Measurements from ENCODE around the gene TMOD1. TPM values are rescaled to one million over a fixed set of nuclear protein-coding genes. Genes with fewer than 3 reads are reported as not detected.
A peak's percentile ranks its signal among the peaks of the same experiment; 100 is the strongest.
"Not testable (repeated sequence)": the region's sequence is repeated elsewhere in the genome, so short reads cannot be mapped to it uniquely, and the experiment has no call there.

The TMOD1 gene
- 0.65 and 0.79 TPM in 2 replicates for total RNA-seq

DNA sequence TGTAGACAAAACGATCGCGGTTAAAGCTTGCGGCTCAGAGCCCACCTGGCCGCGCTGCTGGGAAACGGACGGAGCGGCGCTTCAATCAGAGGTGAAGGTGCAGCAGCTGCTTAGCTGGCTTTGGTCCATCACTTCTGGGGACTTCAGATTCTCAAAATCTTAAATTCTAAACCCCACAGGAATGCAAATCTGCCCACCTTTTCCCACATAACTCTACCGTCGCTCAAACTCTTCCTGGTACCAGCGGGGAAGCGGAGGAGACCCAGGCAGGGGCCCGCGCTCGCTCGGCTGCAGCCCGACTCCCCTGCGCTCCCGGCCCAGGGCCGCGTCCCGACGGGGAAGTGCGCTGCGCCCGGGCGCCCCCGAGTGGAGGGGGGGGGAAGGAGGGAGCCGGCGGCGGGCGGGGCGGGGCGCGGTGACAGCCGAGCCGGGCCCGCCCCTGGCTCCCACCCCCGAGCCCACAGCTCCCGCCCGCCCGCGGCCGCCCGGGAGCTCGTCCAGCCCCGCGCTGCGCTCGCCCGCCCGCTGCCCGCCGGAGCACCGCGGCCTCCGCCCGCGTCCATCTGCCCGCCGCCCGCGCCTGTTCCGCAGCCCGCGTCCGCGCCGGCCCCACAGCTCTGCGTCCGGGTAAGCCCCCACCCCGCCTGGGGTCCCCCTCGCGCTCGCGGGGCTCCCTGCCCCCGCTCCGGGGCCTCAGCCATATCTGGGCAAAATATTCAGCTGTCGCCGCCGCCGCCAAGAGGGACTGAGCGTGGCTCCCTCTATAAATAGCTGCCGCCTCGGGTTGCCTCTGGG lies at the start of gene TMOD1:
TMOD1 (plus strand) TSS at position 490 of the 795 bp plus-strand sequence. CDS start 22,523 bp downstream, outside the sequence.
- peak; percentile 72 to 84 for DNase-seq (ENCODE audit: low read depth in 2 of 2)

GRCh38 chr9:97453573-97453972 lies 47.9 kb upstream of the TMOD1 start:
- DNase-seq (ENCODE audit: low read depth in 2 of 2): not testable (repeated sequence)

DNA sequence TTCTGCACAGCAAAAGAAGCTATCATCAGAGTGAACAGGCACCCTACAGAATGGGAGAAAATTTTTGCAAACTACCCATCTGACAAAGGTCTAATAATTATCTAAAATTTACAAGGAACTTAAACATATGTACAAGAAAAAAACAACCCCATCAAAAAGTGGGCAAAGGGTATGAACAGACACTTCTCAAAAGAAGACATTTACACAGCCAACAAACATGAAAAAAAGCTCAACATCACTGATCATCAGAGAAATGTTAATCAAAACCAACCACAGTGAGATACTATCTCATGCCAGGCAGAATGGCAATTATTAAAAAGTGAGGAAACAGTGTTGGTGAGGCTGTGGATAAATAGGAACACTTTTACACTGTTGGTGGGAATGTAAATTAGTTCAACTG lies 44.6 kb upstream of the TMOD1 start:
- DNase-seq (ENCODE audit: low read depth in 2 of 2): not testable (repeated sequence)

GRCh38 chr9:97459326-97459725 lies 42.1 kb upstream of the TMOD1 start:
- DNase-seq (ENCODE audit: low read depth in 2 of 2): no peak

DNA sequence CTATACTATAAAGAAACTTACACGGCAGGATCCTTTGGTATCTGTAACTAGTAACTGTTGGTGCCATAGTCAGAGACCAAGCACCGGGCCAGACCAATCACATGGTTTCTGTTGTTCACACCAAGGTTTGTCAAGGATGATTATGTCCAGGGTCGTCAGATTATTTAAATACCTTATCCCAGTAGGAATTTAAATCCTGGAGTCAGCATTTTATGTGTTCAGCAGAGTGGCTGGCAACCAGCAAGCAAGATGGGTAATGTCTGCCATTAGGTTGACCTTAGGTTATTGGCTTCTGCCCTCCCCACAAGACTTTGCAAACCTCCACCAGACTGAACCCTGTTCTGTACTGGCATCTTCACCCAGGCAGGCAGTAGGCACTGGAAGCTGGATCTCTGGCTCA lies 39.3 kb upstream of the TMOD1 start:
- no peak for DNase-seq (ENCODE audit: low read depth in 2 of 2)

- DNase-seq (ENCODE audit: low read depth in 2 of 2): no peak
These were observed 38.6 kb upstream of the TMOD1 start for GRCh38 chr9:97462914-97463313.

- peak; percentile 76 to 90 for DNase-seq (ENCODE audit: low read depth in 2 of 2)
These were observed 32.6 kb upstream of the TMOD1 start for GRCh38 chr9:97468658-97469448.

GRCh38 chr9:97470076-97470475 lies 31.4 kb upstream of the TMOD1 start:
- DNase-seq (ENCODE audit: low read depth in 2 of 2): peak; percentile 10 to 36

DNA sequence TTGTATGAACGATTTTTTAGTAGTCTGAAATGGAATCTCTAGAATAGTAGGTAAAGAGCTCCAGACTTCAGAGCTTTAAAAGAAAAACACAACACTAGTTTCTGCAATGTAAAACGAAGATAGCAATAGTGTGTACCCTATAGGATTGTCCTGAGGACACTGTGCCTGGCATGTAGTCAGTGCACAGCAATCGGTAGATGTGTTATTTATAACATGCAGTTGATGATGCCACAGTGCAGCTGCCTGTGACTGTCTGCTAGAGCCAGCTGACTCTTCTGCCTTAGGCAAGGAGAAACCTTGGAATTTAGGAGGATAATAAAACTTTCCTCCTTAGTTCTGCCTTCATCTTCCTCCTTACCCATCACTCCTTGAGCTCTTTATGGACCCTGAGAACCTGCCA lies 27.7 kb upstream of the TMOD1 start:
- DNase-seq (ENCODE audit: low read depth in 2 of 2): no peak

GRCh38 chr9:97474372-97474925 lies 27.0 kb upstream of the TMOD1 start:
- DNase-seq (ENCODE audit: low read depth in 2 of 2): peak in 1 of 2 donors; percentile 21

DNA sequence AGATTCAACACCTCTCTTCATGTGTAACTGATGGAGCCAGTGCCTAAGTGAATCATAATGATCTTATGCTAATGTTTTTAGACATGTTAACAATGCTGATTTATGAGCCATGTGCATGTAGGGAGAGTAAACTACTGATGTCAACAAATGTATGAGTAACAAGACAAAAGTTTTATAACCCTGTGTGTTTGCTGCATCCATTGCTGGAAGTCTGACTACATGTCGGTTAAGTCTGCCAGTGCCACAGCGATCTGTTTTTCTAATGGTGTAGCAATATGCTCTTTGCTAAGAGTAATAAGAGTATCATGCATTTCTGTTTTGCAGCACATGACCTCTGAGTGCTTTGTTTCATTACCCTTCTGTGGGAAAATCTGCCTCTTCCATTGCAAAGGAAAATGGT lies 26.4 kb upstream of the TMOD1 start:
- DNase-seq (ENCODE audit: low read depth in 2 of 2): peak in 1 of 2 donors; percentile 11

- no peak for DNase-seq (ENCODE audit: low read depth in 2 of 2)
These were observed 23.0 kb upstream of the TMOD1 start for GRCh38 chr9:97478301-97478981.

GRCh38 chr9:97479496-97480159 lies 21.8 kb upstream of the TMOD1 start:
- DNase-seq (ENCODE audit: low read depth in 2 of 2): no peak

DNA sequence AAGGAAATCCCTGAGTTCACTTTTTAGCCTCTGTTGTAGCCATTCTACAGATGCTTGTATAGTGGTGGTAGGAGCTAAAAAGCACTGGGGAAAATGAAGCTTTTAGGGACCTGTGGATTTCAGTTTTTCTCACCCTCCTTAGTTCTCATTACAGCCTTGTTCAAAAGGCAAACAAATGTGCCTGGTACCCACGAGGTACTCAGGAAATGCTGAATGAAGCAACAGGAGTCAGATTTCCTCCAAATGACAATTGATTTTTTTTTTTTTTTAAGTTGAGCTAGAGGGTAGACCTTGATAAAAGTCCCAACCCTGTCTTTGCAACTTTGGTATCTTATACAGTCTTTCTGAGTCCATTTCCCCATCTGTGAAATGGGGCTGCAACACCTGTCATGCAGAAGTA lies 21.3 kb upstream of the TMOD1 start:
- peak; percentile 31 to 34 for DNase-seq (ENCODE audit: low read depth in 2 of 2)

- DNase-seq (ENCODE audit: low read depth in 2 of 2): no peak
These were observed 20.7 kb upstream of the TMOD1 start for GRCh38 chr9:97480749-97481148.

- DNase-seq (ENCODE audit: low read depth in 2 of 2): peak; percentile 21 to 52
These were observed 17.3 kb upstream of the TMOD1 start for GRCh38 chr9:97484134-97484533.

DNA sequence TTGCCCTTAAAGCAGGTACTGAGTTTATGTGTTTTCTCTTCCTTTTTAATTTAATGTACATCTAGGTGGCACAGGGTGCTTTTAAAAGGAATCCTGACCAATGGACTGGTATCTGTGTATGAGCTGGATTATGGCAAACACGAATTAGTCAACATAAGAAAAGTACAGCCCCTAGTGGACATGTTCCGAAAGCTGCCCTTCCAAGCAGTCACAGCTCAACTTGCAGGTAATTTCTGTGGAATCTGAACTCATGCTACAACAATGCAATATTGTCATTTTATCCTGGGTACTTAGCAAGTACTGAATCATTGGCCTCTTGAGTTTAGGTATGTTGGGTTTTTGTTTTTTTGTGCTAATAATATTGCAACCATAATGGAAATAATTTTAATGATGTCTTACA lies 14.4 kb upstream of the TMOD1 start:
- peak; percentile 17 to 19 for DNase-seq (ENCODE audit: low read depth in 2 of 2)

GRCh38 chr9:97487861-97488260 lies 13.6 kb upstream of the TMOD1 start:
- no peak for DNase-seq (ENCODE audit: low read depth in 2 of 2)

GRCh38 chr9:97491216-97491999 lies 10.1 kb upstream of the TMOD1 start:
- no peak for DNase-seq (ENCODE audit: low read depth in 2 of 2)

Data from lung microvascular endothelial cell (primary cell).